HG03520 (cell line): ENCODE results near the gene PLEKHG7.

Source experiments
- ATAC-seq: cut with Tn5 transposase; IDR thresholded peaks from one replicate; pipeline ENCODE4 v1.9.1; 2021; ENCODE audit warnings: mild to moderate bottlenecking, moderate library complexity; ENCODE audit not compliant: unreplicated experiment

Gene PLEKHG7

GRCh38 chr12:92707926-92708325 lies 5.1 kb downstream of the PLEKHG7 start:
- ATAC-seq, result no peak

GRCh38 chr12:92715625-92716024 lies 12.8 kb downstream of the PLEKHG7 start:
- ATAC-seq, result no peak

- ATAC-seq, result no peak
These were observed 14.4 kb downstream of the PLEKHG7 start for GRCh38 chr12:92717202-92717601.

GRCh38 chr12:92718483-92718990 lies 15.7 kb downstream of the PLEKHG7 start:
- ATAC-seq, result no peak

- ATAC-seq, result no peak
These were observed 16.9 kb downstream of the PLEKHG7 start for GRCh38 chr12:92719674-92720073.

- ATAC-seq, result no peak
These were observed 18.3 kb downstream of the PLEKHG7 start for GRCh38 chr12:92721130-92721529.

GRCh38 chr12:92721656-92722055 lies 18.9 kb downstream of the PLEKHG7 start:
- ATAC-seq, result no peak

GRCh38 chr12:92722897-92723296 lies 20.1 kb downstream of the PLEKHG7 start:
- no peak for ATAC-seq

GRCh38 chr12:92726850-92727249 lies 24.1 kb downstream of the PLEKHG7 start:
- ATAC-seq, result no peak

- ATAC-seq, result no peak
These were observed 27.1 kb downstream of the PLEKHG7 start for GRCh38 chr12:92729773-92730305.

- ATAC-seq, result no peak
These were observed 28.0 kb downstream of the PLEKHG7 start for GRCh38 chr12:92730758-92731157.

GRCh38 chr12:92732216-92732615 lies 29.4 kb downstream of the PLEKHG7 start:
- ATAC-seq, result no peak

- ATAC-seq, result no peak
These were observed 29.9 kb downstream of the PLEKHG7 start for GRCh38 chr12:92732716-92733115.

GRCh38 chr12:92733181-92733580 lies 30.4 kb downstream of the PLEKHG7 start:
- ATAC-seq, result no peak

GRCh38 chr12:92733661-92734060 lies 30.9 kb downstream of the PLEKHG7 start:
- ATAC-seq, result no peak

- ATAC-seq, result no peak
These were observed 32.4 kb downstream of the PLEKHG7 start for GRCh38 chr12:92735131-92735721.

- ATAC-seq, result no peak
These were observed 33.8 kb downstream of the PLEKHG7 start for GRCh38 chr12:92736605-92737004.

GRCh38 chr12:92737855-92738850 lies 35.4 kb downstream of the PLEKHG7 start:
- ATAC-seq, result no peak

- ATAC-seq, result no peak
These were observed 36.3 kb downstream of the PLEKHG7 start for GRCh38 chr12:92739113-92739512.

GRCh38 chr12:92740411-92740810 lies 37.6 kb downstream of the PLEKHG7 start:
- ATAC-seq, result no peak

GRCh38 chr12:92743026-92743425 lies 40.2 kb downstream of the PLEKHG7 start:
- ATAC-seq, result no peak
